Motor neuron (in vitro differentiated cells): Measurements from ENCODE around the gene TMEM107. TPM values are rescaled to one million over a fixed set of nuclear protein-coding genes. Genes with fewer than 3 reads are reported as not detected.

Experiments used
- ATAC-seq, 8 experiments: fragments of 200-7000 bp; cut with Tn5 transposase; replicated peaks in 6 of 8; 2 replicates each; pipeline ENCODE4 v1.8.0; 2021; ENCODE audit warnings: mild to moderate bottlenecking in 8 of 8, moderate library complexity in 8 of 8
- H3K27ac ChIP-seq, 2 donors: fragments of 250-450 bp; sonication (Bioruptor Pico); 2 replicates each; pipeline ENCODE4 v1.9.0; 2021; ENCODE audit warnings: antibody characterized with exemption in 2 of 2, mild to moderate bottlenecking in 2 of 2, moderate library complexity in 1 of 2
- H3K4me1 ChIP-seq, 2 donors: fragments of 250-450 bp; sonication (Bioruptor Pico); replicated peaks in 1 of 2; 2 replicates each; pipeline ENCODE4 v1.6.1; 2021; ENCODE audit warnings: antibody characterized with exemption in 2 of 2, mild to moderate bottlenecking in 2 of 2, moderate library complexity in 1 of 2
- H3K4me3 ChIP-seq, 5 donors: fragments of 250-450 bp; sonication (Bioruptor Pico); 2 replicates each; pipeline ENCODE4 v1.9.0; 2021; ENCODE audit warnings: antibody characterized with exemption in 5 of 5, mild to moderate bottlenecking in 5 of 5, moderate library complexity in 4 of 5
- WGBS, 10 experiments: fragments of 450-650 bp; shearing (Covaris generic); methylation state at CpG; one replicate each; pipeline ENCODE4 v1.0.0; 2022; 5-methylcytosine and 5-hydroxymethylcytosine counted together
- in situ Hi-C, 9 experiments: fragments of 400-800 bp; cut with MboI; loops; one replicate each; pipeline ENCODE4 v1.15.0; 2021; ENCODE audit warnings: low sequenced_read_pairs in 9 of 9, low pct_unique_long_range_greater_than_20kb in 2 of 9; ENCODE audit not compliant: unreplicated experiment in 9 of 9
- total RNA-seq, 8 experiments: library from RNA; unstranded; fragments of 300-600 nt; gene quantifications; 2 replicates each; pipeline versions ENCODE4 v1.2.3 to v1.2.4, GENCODE V29; 2022

The TMEM107 gene
- total RNA-seq, 8 experiments from 2014 or later, result 5.8 to 54.2 (median 30.1) TPM

- ATAC-seq, result no peak
- Histone ChIP-seq H3K4me1 (peaks cover 6 to 20% of the 10 kb centered on the region in 2 donors), H3K27ac (no peak overlapping the region), H3K4me3 (peak overlapping the region; percentile 49 to 74 (median 50))
- in situ Hi-C loops, result no loop called here
- 0 to 24% (median 5%) methylated on average over 5 to 19 of the region's 24 CpGs; no CpG with 5 or more reads in 5 of the 10 experiments for WGBS, 10 experiments
Observed at GRCh38 chr17:8124350-8125153, 51.6 kb downstream of the TMEM107 start.

- WGBS, 10 experiments, result 0% methylated on average over 1 to 5 of the region's 29 CpGs; no CpG with 5 or more reads in 8 of the 10 experiments
- Histone ChIP-seq H3K27ac (no peak within 1 kb of the TSS), H3K4me1 (peaks cover 6 to 20% of the 10 kb centered on the region in 2 donors), H3K4me3 (peak within 1 kb of the TSS; percentile 49 to 74 (median 56))
- in situ Hi-C loops, result no loop called here
- no peak for ATAC-seq
Observed at GRCh38 chr17:8123695-8124349, 52.4 kb downstream of the TMEM107 start, which contains the start of gene HES7. Gene HES7 (minus strand): TSS chr17:8124106. CDS start chr17:8124084, 22 bp downstream.

GRCh38 chr17:8122924-8123694, 53.1 kb downstream of the TMEM107 start:
- in situ Hi-C loops, result no loop called here
- Histone ChIP-seq H3K4me3 (peak overlapping the region; percentile 49 to 74 (median 56)), H3K4me1 (peaks cover 6 to 20% of the 10 kb centered on the region in 2 donors), H3K27ac (no peak overlapping the region)
- no peak for ATAC-seq
- 0 to 6% (median 2%) methylated on average over 4 to 11 of the region's 55 CpGs; no CpG with 5 or more reads in 4 of the 10 experiments for WGBS, 10 experiments

Other genes with a start within 250 kb of the TMEM107 start
- gene KCNAB3, start 246.5 kb downstream of the TMEM107 start, total RNA-seq, result 10 to 100 TPM in 1 of 8 experiments, 1 to 10 TPM in 5, under 1 TPM in 2; 0.25 to 17.2 (median 1.9) TPM
- gene TRAPPC1, start 244.4 kb downstream of the TMEM107 start, total RNA-seq, result 10 to 100 TPM; 60.1 to 94.1 (median 71.4) TPM
- gene CNTROB, start 244.2 kb downstream of the TMEM107 start, total RNA-seq, result 10 to 100 TPM; 19.3 to 40.7 (median 31.7) TPM
- gene GUCY2D, start 173.8 kb downstream of the TMEM107 start, total RNA-seq, result under 1 TPM in 1 of 8 experiments, not detected in 7; 1.00 TPM
- gene ALOX15B, start 137.3 kb downstream of the TMEM107 start, total RNA-seq, result under 1 TPM in 4 of 8 experiments, not detected in 4; 0.04 to 0.15 (median 0.14) TPM
- under 1 TPM in 2 of 8 experiments, not detected in 6; 0.13 to 0.16 TPM for gene ALOX12B, start 88.7 kb downstream of the TMEM107 start, total RNA-seq
- gene ALOXE3, start 57.9 kb downstream of the TMEM107 start, total RNA-seq, result under 1 TPM in 7 of 8 experiments, not detected in 1; 0.15 to 0.95 (median 0.36) TPM
- 1 to 10 TPM in 5 of 8 experiments, under 1 TPM in 2, not detected in 1; 0.31 to 4.0 (median 1.4) TPM for gene HES7, start 52.3 kb downstream of the TMEM107 start, total RNA-seq
- gene PER1, start 24.0 kb downstream of the TMEM107 start, total RNA-seq, result 10 to 100 TPM; 12.2 to 51.5 (median 27.3) TPM
- 100 to 1,000 TPM in 1 of 8 experiments, 10 to 100 TPM in 6, 1 to 10 TPM in 1; 8.3 to 148 (median 39.3) TPM for gene VAMP2, start 13.4 kb downstream of the TMEM107 start, total RNA-seq
- 10 to 100 TPM in 1 of 8 experiments, 1 to 10 TPM in 7; 3.5 to 11.1 (median 5.6) TPM for gene BORCS6, start 13.8 kb upstream of the TMEM107 start, total RNA-seq
- 10 to 100 TPM in 3 of 8 experiments, 1 to 10 TPM in 4, under 1 TPM in 1; 0.71 to 70.7 (median 3.0) TPM for gene AURKB, start 34.2 kb upstream of the TMEM107 start, total RNA-seq
- 10 to 100 TPM in 5 of 8 experiments, 1 to 10 TPM in 3; 3.9 to 20.9 (median 12.2) TPM for gene CTC1, start 71.7 kb upstream of the TMEM107 start, total RNA-seq
- 10 to 100 TPM; 19.6 to 71.5 (median 28.3) TPM for gene PFAS, start 72.9 kb upstream of the TMEM107 start, total RNA-seq
- 10 to 100 TPM; 17.0 to 26.9 (median 23.1) TPM for gene RANGRF, start 112.3 kb upstream of the TMEM107 start, total RNA-seq
- gene SLC25A35, start 119.0 kb upstream of the TMEM107 start, total RNA-seq, result 1 to 10 TPM; 1.0 to 7.9 (median 2.5) TPM
- 1 to 10 TPM in 2 of 8 experiments, under 1 TPM in 4, not detected in 2; 0.13 to 1.6 (median 0.34) TPM for gene ARHGEF15, start 133.9 kb upstream of the TMEM107 start, total RNA-seq
- under 1 TPM in 1 of 8 experiments, not detected in 7; 0.25 TPM for gene ODF4, start 163.5 kb upstream of the TMEM107 start, total RNA-seq
- gene RPL26, start 206.8 kb upstream of the TMEM107 start, total RNA-seq, result 1,000 to 10,000 TPM; 3,314 to 6,110 (median 4,631) TPM
- gene RNF222, start 221.4 kb upstream of the TMEM107 start, total RNA-seq, result under 1 TPM; 0.11 to 0.81 (median 0.19) TPM